Fibroblast of skin of right quadriceps (primary cell): Measurements from ENCODE around the gene STUB1.

Experiments used
- DNase-seq: peaks from one replicate; pipeline ENCODE4 v3.0.0-alpha.2; 2013

Gene STUB1

GRCh38 chr16:698911-699671 lies 18.9 kb downstream of the STUB1 start:
- DNase-seq, result no peak

- DNase-seq, result no peak
Observed at GRCh38 chr16:700684-701584, 20.7 kb downstream of the STUB1 start.

- DNase-seq, result no peak
Observed at GRCh38 chr16:702341-702740, 22.1 kb downstream of the STUB1 start.

- DNase-seq, result no peak
Observed at GRCh38 chr16:703406-703805, 23.2 kb downstream of the STUB1 start.

- DNase-seq, result no peak
Observed at GRCh38 chr16:704047-704446, 23.8 kb downstream of the STUB1 start.

GRCh38 chr16:704552-705380 lies 24.6 kb downstream of the STUB1 start:
- DNase-seq, result no peak

- no peak for DNase-seq
Observed at GRCh38 chr16:705431-706188, 25.4 kb downstream of the STUB1 start, which contains the start of gene FBXL16. Gene FBXL16, minus strand, starts transcription at chr16:705801. Its CDS starts 8,396 bp downstream, at chr16:697405.

- DNase-seq, result no peak
Observed at GRCh38 chr16:706189-707061, 26.2 kb downstream of the STUB1 start.

- DNase-seq, result no peak
Observed at GRCh38 chr16:707062-707538, 26.9 kb downstream of the STUB1 start.

- no peak for DNase-seq
Observed at GRCh38 chr16:708019-708418, 27.8 kb downstream of the STUB1 start.

GRCh38 chr16:708959-709358 lies 28.7 kb downstream of the STUB1 start:
- DNase-seq, result no peak

- peak; percentile 77 for DNase-seq
Observed at GRCh38 chr16:709566-710499, 29.6 kb downstream of the STUB1 start.

GRCh38 chr16:710500-711075 lies 30.4 kb downstream of the STUB1 start:
- DNase-seq, result no peak

GRCh38 chr16:711084-711483 lies 30.9 kb downstream of the STUB1 start:
- no peak for DNase-seq

GRCh38 chr16:711548-712320 lies 31.5 kb downstream of the STUB1 start:
- peak; percentile 57 for DNase-seq

- DNase-seq, result peak; percentile 95
Observed at GRCh38 chr16:712740-713250, 32.6 kb downstream of the STUB1 start.

GRCh38 chr16:714079-714478 lies 33.9 kb downstream of the STUB1 start:
- DNase-seq, result no peak
